Myocyte (in vitro differentiated cells): Measurements from ENCODE around the gene ACVR1. TPM values are rescaled to one million over a fixed set of nuclear protein-coding genes. Genes with fewer than 3 reads are reported as not detected.
"Not testable (repeated sequence)": the region's sequence is repeated elsewhere in the genome, so short reads cannot be mapped to it uniquely, and the experiment has no call there.

ENCODE experiments used
- DNase-seq: peaks from one replicate; pipeline ENCODE4 v3.0.0-alpha.2; 2012; ENCODE audit warnings: low read depth
- total RNA-seq: library from RNA; depleted of rRNA; stranded (reverse); fragments of >200 nt; gene quantifications from 2 replicates; pipeline ENCODE4 v1.2.3, GENCODE V29; 2014

The ACVR1 gene
- total RNA-seq, 1 donor from 2014 or later = 48.8 TPM

DNA sequence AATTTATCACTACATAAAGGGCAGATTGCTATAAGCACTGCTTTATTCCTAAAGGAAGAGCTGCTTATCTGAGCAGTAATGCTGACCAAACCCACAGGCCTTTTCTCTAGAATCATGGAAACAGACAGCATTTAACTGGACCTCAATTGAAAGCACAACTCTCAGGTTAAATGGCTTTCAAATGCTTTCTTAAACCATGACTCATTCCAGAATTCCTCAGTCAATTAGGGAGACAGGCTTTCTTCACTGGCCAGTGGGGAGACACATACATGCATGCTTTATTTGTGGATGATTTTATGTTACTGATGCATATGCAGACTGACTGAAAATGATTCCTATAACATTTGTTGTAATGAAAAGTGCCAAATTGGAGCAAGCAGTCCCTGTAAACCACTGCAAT is 114.6 kb downstream of the ACVR1 start:
- peak; percentile 10 for DNase-seq

DNA sequence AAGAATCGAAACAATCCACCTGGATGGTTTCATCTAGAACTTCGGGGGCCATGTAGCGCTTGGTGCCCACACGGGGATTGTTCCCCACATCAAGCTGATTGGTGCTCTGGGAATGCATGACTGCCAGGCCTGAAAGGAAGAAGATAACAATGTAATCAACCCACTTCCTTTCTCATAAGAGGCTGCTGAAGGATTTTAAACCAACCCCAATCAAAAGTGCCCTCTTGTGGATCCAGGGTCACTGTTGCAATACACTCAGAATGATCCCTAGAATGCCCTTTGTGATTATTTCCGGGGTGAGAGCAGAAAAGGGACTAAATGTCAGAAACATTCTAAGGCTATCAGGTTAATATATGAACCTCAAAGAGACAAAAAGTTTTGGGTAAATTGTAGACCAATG is 115.2 kb downstream of the ACVR1 start:
- DNase-seq = no peak

DNA sequence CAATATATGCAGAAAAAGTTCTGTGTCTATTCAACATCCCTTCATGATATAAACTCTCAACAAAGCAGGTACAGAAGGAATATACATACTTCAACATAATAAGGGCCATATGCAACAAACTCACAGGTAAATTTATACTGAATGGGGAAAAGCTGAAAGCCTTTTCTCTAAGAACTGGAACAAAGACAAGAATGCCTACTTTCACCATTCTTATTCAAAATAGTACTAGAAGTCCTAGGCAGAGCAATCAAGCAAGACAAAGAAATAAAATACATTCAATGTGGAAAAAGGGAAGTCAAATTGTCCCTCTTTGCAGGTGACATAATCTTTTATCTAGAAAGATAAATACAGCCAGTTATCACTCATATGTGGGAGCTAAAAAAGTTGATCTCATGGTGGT is 116.3 kb downstream of the ACVR1 start:
- no peak for DNase-seq

DNA sequence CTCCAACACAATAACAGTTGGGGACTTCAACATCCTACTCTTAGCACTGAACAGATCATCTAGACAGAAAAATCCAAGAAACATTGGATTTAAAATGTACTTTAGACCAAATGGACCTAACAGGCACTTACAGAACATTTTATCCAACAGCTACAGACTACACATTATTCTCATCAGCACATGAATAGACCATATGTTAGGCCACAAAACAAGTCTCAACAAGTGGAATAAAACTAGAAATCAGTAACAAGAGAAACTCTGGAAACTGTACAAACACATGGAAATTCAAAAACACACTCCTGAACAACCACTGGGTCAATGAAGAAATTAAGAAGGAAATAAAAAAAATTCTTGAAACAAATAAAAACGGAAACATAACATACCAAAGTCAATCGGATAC is 117.5 kb downstream of the ACVR1 start:
- DNase-seq = no peak

DNA sequence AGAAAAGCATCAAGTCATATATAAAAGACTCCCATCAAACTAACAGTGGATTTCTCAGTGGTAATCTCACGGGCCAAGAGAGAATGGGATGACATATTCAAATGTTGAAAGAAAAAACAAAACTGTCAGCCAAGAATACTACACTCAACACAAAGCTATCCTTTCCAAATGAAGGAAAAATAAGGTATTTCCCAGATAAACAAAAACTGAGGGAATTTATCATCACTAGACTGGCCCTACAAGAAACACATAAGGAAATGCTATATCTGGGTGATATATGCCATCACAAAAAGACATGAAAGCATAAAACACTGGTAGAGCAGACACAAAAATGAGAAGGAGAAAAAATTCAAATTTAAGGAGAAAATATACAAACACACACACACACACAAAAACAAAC is 118.6 kb downstream of the ACVR1 start:
- DNase-seq = no peak

DNA sequence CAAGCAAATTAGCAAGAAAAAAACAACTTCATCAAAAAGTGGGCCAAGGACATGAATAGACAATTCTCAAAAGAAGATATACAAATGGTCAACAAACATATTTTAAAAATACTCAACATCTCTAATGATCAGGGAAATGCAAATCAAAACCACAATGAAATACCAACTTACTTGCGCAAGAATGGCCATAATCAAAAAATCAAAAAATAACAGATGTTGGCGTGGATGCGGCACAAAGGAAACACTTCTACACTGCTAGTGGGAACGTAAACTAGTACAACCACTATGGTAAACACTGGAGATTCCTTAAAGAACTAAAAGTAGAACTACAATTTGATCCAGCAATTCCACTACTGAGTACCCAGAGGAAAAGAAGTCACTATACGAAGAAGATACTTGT is 119.7 kb downstream of the ACVR1 start:
- DNase-seq = not testable (repeated sequence)

DNA sequence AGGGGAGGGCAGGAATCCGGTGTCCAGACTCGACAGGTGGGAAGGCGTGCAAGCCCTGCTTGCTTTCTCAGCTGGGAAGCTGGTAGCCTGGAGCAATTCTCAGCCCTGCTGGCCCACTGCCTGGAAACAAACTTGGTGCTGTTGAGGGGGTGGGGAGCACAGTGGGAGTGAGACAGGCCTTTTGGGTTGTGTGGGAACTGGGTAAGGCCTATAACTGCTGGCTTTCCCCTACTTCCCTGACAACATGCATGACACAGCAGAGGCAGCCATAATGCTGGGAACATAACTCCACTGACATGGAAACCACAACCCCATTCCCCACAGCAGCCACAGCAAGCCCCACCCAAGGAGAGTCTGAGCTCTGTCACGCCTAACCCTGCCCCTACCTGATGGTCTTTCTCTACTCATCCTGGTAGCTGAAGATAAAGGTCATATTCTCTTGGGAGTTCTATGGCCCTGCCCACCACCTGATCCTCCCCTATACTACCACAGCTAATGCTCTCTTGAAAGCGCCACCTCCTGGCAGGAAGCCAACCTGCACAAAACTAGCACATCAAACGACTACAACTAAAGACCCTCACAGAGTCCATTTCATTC is 124.6 kb downstream of the ACVR1 start:
- peak; percentile 99 for DNase-seq

DNA sequence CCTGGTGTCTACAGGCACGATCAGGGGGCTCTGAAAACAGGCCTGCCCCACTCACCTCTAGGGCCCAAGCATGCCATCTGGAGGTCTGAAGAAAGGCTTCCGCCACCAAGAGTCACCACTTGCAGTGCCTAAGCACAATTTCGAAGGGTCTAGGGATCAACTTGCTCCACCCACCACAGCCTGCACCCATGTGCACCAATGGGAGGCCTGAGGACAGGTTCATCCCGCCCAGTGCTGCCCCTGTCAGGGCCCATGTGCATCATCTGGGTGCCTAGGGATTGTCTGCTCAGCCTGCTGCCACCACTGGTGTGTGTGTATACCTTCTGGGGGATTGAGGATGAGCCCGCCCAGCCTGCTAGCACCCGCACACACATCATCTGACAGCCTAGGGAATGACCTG is 126.4 kb downstream of the ACVR1 start:
- DNase-seq = peak; percentile 60

DNA sequence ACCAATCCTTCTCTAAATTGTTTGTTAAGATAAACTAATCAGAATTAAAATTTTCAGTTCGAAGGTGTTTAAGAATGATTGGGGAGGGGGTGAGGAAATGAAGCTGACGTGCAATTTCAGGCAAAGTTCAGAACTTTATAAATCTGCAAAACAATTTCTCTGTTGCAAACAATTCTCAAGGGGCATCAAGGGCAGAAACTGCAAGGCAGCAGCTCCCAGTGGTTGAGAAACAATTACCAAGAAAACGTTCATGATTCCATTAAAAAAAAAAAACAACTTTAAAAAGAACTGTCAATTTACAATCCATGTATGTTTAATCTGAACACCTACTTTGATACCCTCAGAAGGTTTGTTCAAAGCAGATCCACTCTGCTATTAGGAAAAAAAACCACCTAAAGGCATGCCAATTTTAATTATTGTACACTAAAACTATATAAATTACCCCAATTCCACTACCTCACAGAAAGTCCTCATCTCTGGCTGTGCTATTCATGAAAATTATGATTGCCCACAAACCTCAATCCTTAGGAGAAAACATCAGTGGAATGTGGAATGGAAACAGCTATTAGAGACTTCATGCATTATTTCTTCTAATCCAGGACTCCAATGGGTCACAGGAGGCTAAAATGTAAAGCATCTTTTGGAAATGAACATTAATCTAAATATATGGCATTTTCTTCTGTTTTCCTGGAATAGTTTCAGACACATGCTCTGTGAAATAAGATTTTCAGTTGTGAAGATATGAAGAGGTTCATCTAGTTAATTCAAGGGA is 127.6 kb downstream of the ACVR1 start:
- DNase-seq = peak; percentile 13

DNA sequence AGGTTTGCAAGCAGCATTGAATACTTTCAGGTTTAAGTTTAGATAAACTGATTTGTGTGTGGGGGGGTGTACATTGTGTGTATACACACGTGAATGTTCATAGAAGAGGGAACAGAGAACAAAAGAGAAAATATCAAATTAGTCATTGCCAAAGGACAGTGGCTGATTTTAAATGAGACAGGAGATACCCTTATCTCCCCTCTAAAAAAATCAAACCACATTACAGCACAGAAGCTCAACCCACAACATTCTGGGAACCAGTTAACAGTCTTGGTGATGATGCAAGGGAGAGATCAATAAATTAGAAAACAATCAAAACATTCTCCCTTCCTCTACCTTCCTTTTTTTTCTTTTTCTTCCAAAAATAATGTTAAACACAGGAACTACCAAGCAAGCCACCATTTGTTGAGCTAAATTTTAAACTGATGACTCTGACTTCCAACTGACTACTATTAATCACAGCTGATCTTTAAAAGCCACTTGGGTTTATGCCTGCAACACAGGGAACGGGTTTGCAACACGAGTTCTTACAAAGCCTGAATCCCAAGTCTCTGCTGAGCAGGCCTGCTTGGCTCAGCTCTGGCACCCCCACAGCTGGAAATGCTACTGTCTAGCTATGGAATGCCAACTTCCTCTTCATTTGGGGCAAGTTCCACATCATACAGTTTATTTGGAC is 128.3 kb downstream of the ACVR1 start:
- peak; percentile 90 for DNase-seq

DNA sequence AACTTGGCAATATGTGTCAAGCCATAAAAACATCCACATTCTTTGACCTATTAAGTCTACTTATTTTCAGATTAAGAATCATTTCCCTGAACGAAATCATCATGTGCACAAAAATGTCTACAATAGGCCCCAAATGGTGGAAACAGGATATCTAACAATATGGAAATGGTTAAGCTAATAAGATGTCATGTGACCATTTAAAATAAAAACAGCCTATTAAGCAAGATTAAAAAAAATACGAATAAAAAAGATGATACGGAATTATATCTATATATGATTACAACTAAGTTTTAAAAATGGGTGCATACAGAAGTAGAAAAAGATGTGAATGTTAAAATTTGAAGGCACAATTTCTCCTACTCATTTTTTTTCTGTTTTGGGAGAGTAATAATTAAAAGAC is 128.8 kb downstream of the ACVR1 start:
- no peak for DNase-seq

DNA sequence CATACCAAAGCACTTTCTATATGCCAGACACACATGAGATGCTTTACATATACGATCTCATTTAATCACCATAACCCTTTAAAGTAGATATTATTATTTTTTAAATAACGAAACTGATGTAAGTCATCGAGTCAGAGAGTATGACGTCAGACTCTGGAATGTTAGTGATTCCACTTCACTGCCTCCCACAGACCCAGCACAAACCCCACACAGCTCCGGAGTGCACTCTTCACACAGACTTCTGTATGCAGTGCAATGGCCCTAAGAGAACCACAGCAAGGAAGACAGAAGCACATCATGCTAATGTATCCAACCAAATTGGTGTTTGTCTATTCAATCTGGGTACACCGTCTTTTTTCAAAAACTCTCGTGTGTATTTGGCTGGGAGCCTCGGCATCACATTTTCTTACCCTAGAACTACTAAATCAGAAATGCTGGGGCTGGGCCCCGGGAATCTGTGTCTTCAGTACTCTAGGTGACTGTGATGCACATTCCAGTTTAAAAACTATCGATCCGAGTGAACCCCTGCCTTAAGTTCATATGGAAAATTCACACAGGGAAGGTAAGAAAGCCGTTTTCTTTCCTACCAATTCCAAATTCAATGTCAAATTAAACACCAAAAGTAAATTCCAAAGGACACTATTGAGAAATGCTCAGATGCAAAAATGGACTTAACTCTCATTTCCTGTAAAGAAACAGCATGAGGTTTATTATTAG is 129.7 kb downstream of the ACVR1 start:
- peak; percentile 40 for DNase-seq

DNA sequence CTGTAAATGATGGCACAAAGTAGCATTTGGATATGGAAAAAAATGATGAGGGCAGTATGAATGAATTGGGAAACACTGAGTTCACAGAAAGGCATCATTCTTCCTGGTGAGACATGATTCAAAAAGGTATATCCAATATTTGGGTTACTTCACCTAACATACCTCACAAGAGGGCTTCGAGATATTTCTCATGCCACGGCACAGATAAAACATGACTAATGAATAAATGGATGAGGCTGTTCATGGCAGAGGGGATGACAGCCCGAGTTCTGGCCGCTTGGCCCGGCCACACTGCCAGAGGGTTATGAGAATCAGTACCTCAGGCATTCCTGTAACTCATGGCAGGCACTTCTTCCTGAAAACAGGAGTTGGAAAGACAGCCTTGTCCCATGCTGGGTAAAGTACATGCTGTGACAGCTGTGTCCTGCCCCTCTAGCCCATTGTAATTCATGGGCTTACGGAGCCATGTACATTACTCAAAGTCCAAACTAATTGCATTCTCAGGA is 131.5 kb downstream of the ACVR1 start:
- no peak for DNase-seq

DNA sequence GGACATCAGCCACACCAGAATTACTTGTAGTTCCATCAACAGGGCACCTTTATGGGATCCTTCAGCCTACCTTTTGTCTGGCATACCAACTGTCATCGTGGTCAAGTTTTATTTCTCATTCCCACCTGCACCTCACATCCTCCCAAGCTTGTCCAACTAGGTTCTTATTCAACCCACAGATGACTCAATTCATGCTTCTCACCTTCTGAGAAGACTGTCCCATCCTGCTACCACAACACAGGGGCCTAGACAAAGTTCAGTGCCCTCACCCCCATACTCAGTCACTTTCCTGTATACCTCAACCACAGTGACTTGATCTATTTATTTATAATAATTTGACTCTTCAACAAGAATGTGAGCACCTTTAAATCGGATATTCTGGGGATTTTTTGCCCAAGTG is 133.1 kb downstream of the ACVR1 start:
- DNase-seq = no peak

DNA sequence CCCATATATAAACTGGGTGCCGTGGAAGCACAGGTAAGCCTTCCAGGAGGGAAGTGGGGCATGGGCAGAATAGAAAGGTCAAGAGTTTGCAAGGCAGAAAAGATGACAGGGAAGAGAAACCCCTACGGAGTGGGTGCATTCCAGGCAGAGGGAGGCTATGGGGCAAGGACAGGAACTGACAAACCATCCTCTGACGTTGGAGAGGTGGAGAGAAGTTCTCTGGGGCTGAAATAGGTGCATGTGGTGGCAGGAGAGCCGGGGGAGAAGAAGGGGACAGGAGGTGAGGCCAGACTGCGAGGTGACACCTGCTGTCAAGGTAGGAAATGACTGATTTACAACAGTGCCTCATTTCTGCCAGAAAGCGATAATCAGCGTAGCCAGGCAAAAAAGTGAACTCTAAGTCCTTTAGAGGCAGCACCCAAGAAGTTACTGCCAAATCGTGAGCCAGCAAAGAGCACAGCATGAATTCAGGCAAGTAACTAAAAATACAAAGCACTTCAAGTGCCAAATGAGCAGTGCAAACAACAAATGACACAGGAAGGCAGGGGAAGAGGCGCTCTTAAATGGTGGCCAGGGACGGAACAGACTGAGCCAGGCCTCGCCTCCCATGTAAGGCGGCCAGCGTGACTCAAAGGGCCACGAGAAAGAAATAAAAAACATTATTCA is 134.2 kb downstream of the ACVR1 start:
- DNase-seq = no peak

DNA sequence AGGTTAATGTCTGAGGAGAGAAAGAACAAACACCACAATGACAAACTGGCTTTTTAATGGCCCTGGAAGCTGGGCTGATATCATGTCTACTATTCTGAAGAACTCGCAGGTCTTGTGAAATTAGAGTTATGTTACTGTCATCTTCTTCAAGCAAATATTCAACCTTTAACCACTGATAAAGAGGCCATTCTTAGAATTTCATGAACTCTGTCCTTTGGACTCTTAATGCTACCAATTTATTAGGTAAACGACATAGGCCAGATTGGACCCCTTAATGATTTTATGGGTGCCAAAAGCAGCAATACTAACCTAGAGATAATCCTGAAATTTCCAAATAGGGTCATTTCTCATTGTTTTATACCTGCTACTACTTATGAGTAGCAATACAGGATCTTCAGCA is 138.5 kb downstream of the ACVR1 start:
- DNase-seq = no peak

DNA sequence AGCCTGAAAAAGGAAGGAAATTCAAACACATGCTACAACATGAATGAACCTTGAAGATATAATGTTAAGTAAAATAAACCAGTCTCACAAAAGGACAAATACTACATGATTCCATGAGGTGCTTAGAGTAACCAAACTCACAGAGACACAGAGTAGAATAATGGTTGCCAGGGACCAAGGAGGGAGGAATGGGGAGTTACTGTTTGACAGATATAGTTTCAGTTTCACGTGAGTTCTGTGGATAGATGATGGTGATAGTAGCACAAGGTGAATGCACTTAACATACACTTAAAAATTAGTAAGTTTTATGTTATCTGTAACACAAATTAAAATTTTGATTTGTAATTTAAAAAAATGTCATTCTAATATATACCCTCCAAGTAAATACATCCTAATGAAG is 140.6 kb downstream of the ACVR1 start:
- no peak for DNase-seq

DNA sequence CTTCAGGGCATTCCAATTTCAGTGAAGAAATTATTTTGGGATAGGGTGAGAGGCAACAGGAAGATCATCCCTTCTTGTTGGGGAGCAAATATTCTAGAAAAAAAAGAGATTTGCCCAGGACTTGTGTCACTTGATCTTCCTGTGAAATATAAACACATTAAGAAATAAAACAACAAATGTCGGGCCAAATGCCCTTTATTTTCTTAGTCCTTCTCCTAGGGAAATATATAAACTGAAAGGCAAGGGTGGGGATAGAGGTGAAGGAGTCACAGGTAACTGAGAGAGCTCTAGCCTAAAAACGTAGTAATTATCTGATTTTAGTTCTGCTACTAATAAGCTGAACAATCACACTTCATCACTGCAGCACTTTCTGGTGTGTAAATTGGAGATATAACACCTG is 142.9 kb downstream of the ACVR1 start:
- DNase-seq = no peak

DNA sequence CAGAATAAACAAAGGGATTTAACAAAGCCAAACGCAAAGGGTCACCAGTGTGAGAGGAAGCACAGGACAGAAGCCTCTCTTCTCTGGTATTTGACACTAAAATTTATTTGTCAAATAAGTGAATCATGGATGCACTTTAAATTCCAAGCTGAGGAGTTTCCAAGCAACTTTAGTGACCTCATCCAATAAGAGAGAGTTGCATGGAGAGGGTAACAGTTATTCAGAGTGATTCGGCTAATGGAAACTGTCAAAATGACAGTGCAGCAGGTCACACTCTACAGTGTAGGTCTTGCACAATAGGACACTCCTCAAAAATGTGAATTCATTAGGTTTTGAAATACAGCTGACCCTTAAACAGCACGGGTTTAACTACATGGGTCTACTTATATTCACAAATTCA is 143.5 kb downstream of the ACVR1 start:
- DNase-seq = no peak

DNA sequence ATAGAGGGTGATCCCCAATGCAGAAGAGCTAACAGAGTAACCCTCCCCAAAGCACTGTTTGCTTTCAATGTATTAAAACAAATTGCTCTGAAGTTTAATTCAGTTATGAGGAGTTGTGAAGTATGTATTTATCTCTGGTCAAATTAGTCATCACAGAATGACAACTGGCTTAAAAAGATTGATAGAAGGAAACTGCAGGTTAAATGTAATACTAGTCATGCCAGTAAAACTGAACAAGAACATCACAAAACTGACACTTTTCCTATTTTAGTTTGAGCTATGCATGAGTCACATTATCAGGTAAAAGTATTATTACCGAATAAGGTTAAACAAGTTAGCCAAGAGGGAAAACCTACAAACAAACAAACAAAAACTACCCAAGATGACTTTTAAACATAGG is 148.4 kb downstream of the ACVR1 start:
- DNase-seq = peak; percentile 19

DNA sequence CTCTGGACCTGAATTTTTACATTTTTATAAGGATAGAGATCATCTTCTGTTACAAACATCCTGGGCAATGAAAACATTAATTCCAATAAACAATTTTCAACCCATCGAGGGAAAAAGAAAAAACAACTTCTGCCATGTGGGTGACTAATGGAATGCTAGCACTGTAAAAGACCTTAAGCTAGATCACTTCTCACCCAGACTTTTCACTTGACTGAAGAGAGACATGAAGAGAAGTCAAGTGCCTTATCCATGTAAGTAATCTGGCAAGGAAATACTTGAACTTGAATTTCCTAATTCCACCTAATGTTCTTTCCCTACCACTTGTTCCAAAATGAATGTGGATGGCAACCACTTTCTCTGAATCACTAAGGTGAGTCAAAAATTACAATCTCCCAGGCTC is 149.2 kb downstream of the ACVR1 start:
- peak; percentile 20 for DNase-seq
